GM18867 (cell line): ENCODE results near the gene DPEP2NB.

ENCODE experiments used
- ATAC-seq: cut with Tn5 transposase; IDR thresholded peaks from one replicate; pipeline ENCODE4 v1.9.1; 2021; ENCODE audit warnings: mild to moderate bottlenecking, moderate library complexity; ENCODE audit not compliant: unreplicated experiment

Gene DPEP2NB

GRCh38 chr16:67964477-67965131 lies 51.1 kb downstream of the DPEP2NB start:
- no peak for ATAC-seq

- no peak for ATAC-seq
These were observed 51.9 kb downstream of the DPEP2NB start for GRCh38 chr16:67963662-67964321.
